HCT116 (cell line): Measurements from ENCODE around the gene RTL10. TPM values are rescaled to one million over a fixed set of nuclear protein-coding genes. Genes with fewer than 3 reads are reported as not detected.

Source experiments
- ATAC-seq: fragments of 200-7000 bp; cut with Tn5 transposase; 2 replicates; pipeline ENCODE4 v1.9.1; 2020; ENCODE audit warnings: mild to moderate bottlenecking, moderate library complexity
- BruUV-seq: library from RNA; stranded (reverse); fragments of 400-500 nt; replicated peaks from 2 replicates; lab custom pipeline; 2021; lab: Mats Ljungman, UMichigan
- CTCF ChIA-PET: fragments of 300-600 bp; sonication (Branson Sonifier 250); formaldehyde crosslinking; loops from one replicate; lab custom pipeline; 2021; ENCODE audit warnings: antibody characterized with exemption; lab: Charles Lee
- POLR2A ChIA-PET: fragments of 300-600, 350-600 bp; sonication (Branson Sonifier 250); formaldehyde crosslinking; loops from one replicate; lab custom pipeline; 2021; ENCODE audit warnings: antibody characterized with exemption; lab: Charles Lee
- RAD21 ChIA-PET, 2 experiments: fragments of 300-600 bp; sonication (Branson Sonifier 250); formaldehyde crosslinking; loops; one replicate each; lab custom pipeline; 2023; ENCODE audit warnings: low total read pairs in 2 of 2; ENCODE audit not compliant: uncharacterized antibody in 2 of 2, unreplicated experiment in 2 of 2, low non-redundant PET in 1 of 2; lab: Charles Lee
- DNase-seq: peaks from one replicate; pipeline ENCODE4 v3.0.0-alpha.2; 2010; ENCODE audit warnings: low read depth, low spot score
- H2AFZ ChIP-seq: fragments of 200-600 bp; shearing (Covaris generic), sonication (generic); 2 replicates; pipeline ENCODE4 v1.6.1; 2017; ENCODE audit warnings: low read depth, mixed run types, mixed read lengths, antibody characterized with exemption, low read length; ENCODE audit not compliant: poor library complexity, severe bottlenecking
- H3K27ac ChIP-seq: 2 replicates; pipeline ENCODE4 v1.5.1; 2012; ENCODE audit warnings: low read depth, low read length
- H3K27me3 ChIP-seq: fragments of 200-600 bp; sonication (generic); 2 replicates; pipeline ENCODE4 v1.6.1; 2016; ENCODE audit warnings: mixed run types, low read length, mixed read lengths; ENCODE audit not compliant: insufficient read depth
- H3K36me3 ChIP-seq, 2 experiments: fragments of 200-500 bp in 1 of 2; fragments of 200-600 bp in 1 of 2; sonication (Bioruptor generic) in 1 of 2; sonication (generic) in 1 of 2; 2 replicates each; pipeline versions ENCODE4 v1.5.1 to v1.6.1; 2014 to 2016; ENCODE audit warnings: low read length in 2 of 2, inconsistent platforms in 1 of 2, mixed read lengths in 1 of 2, mixed run types in 1 of 2; ENCODE audit not compliant: insufficient read depth in 2 of 2, control insufficient read depth in 1 of 2
- H3K4me1 ChIP-seq, 2 experiments: fragments of 200-600 bp in 1 of 2; sonication (generic) in 1 of 2; 2 replicates each; pipeline versions ENCODE4 v1.5.1 to v1.6.1; 2012 to 2017; ENCODE audit warnings: low read length in 2 of 2, inconsistent platforms in 1 of 2, mild to moderate bottlenecking in 1 of 2, mixed read lengths in 1 of 2, mixed run types in 1 of 2, moderate library complexity in 1 of 2; ENCODE audit not compliant: insufficient read depth in 2 of 2, control insufficient read depth in 1 of 2
- H3K4me2 ChIP-seq: fragments of 200-600 bp; sonication (generic); 2 replicates; pipeline ENCODE4 v1.6.1; 2017; ENCODE audit warnings: mixed run types, low read length, mixed read lengths
- H3K4me3 ChIP-seq, 2 experiments: fragments of 200-600 bp in 1 of 2; sonication (generic) in 1 of 2; replicated peaks in 1 of 2; 2 replicates each; pipeline ENCODE4 v1.5.1; 2011 to 2016; ENCODE audit warnings: low read length in 2 of 2, control low read depth in 1 of 2, low read depth in 1 of 2, mild to moderate bottlenecking in 1 of 2, mixed read lengths in 1 of 2, mixed run types in 1 of 2
- H3K79me2 ChIP-seq: fragments of 200-600 bp; sonication (generic); 2 replicates; pipeline ENCODE4 v1.6.1; 2017; ENCODE audit warnings: mild to moderate bottlenecking, mixed run types, low read length, moderate library complexity, mixed read lengths; ENCODE audit not compliant: insufficient read depth
- H3K9ac ChIP-seq: fragments of 200-600 bp; sonication (generic); 2 replicates; pipeline ENCODE4 v1.6.1; 2016; ENCODE audit warnings: low read length, mixed read lengths
- H3K9me2 ChIP-seq: fragments of 200-600 bp; sonication (generic), shearing (Covaris generic); 2 replicates; pipeline ENCODE4 v1.6.1; 2017; ENCODE audit warnings: mixed run types, mild to moderate bottlenecking, moderate library complexity; ENCODE audit not compliant: insufficient read depth
- H3K9me3 ChIP-seq, 2 experiments: fragments of 200-500 bp in 1 of 2; fragments of 200-600 bp in 1 of 2; sonication (Bioruptor generic) in 1 of 2; sonication (generic) in 1 of 2; 2 replicates each; pipeline ENCODE4 v1.6.1; 2014 to 2017; ENCODE audit warnings: low read length in 2 of 2, mixed read lengths in 2 of 2, inconsistent platforms in 1 of 2, low read depth in 1 of 2, mild to moderate bottlenecking in 1 of 2, mixed run types in 1 of 2, moderate library complexity in 1 of 2; ENCODE audit not compliant: control insufficient read depth in 1 of 2, insufficient read depth in 1 of 2
- H4K20me1 ChIP-seq: fragments of 200-600 bp; sonication (generic), shearing (Covaris generic); 2 replicates; pipeline ENCODE4 v1.6.1; 2017; ENCODE audit warnings: mixed run types, mild to moderate bottlenecking, moderate library complexity; ENCODE audit not compliant: insufficient read depth
- ELF1 ChIP-seq: IDR thresholded peaks from 2 replicates; pipeline ENCODE4 v1.6.1; 2012; ENCODE audit warnings: low read depth, borderline replicate concordance
- EZH2 ChIP-seq: fragments of 200-600 bp; sonication (generic); IDR thresholded peaks from 2 replicates; pipeline ENCODE4 v1.6.1; 2017; ENCODE audit warnings: antibody characterized with exemption, mixed run types
- EZH2phosphoT487 ChIP-seq: fragments of 200-600 bp; IDR thresholded peaks from 2 replicates; pipeline ENCODE4 v1.6.1; 2018; ENCODE audit warnings: antibody characterized with exemption, borderline replicate concordance
- JUND ChIP-seq: IDR thresholded peaks from 2 replicates; pipeline ENCODE4 v1.6.1; 2012
- RAD21 ChIP-seq: IDR thresholded peaks from 2 replicates; pipeline ENCODE4 v1.6.1; 2012; ENCODE audit warnings: low read depth, mild to moderate bottlenecking
- SP1 ChIP-seq: IDR thresholded peaks from 2 replicates; pipeline ENCODE4 v1.6.1; 2012; ENCODE audit warnings: low read depth
- SRF ChIP-seq: IDR thresholded peaks from 2 replicates; pipeline ENCODE4 v1.6.1; 2012; ENCODE audit warnings: low read depth
- TCF7L2 ChIP-seq: IDR thresholded peaks from 2 replicates; pipeline ENCODE4 v1.7.0; 2011; ENCODE audit warnings: borderline replicate concordance, inconsistent platforms; ENCODE audit not compliant: insufficient read depth, insufficient read length; ENCODE audit errors: extremely low read depth
- YY1 ChIP-seq: IDR thresholded peaks from 2 replicates; pipeline ENCODE4 v1.6.1; 2011; ENCODE audit warnings: low read length, low read depth, moderate library complexity, mild to moderate bottlenecking; ENCODE audit not compliant: insufficient replicate concordance; ENCODE audit errors: extremely low read depth
- ZFX ChIP-seq: fragments of 450-650 bp; IDR thresholded peaks from 2 replicates; pipeline ENCODE4 v1.6.1; 2017
- intact Hi-C: fragments of 100-400 bp; cut with micrococcal nuclease; formaldehyde crosslinking; loops from 2 replicates; pipeline ENCODE4 v1.10.0; 2022
- total RNA-seq: library from RNA; stranded (reverse); gene quantifications from one replicate; pipeline ENCODE4 v1.2.1, GENCODE V29; 2021; ENCODE audit not compliant: unreplicated experiment
- TF ChIP-seq, protein P1 (sequence below), 3 experiments: fragments of 200-600 bp in 1 of 3; sonication (generic) in 1 of 3; IDR thresholded peaks in 2 of 3; conservative IDR thresholded peaks in 1 of 3; 2 replicates each; pipeline ENCODE4 v1.5.1; 2012 to 2017; ENCODE audit warnings: low read depth in 2 of 3, low read length in 2 of 3, antibody characterized with exemption in 1 of 3, borderline replicate concordance in 1 of 3, control low read depth in 1 of 3, mild to moderate bottlenecking in 1 of 3, mixed read lengths in 1 of 3, mixed run types in 1 of 3, moderate library complexity in 1 of 3; ENCODE audit not compliant: insufficient read depth in 1 of 3

Gene RTL10
- total RNA-seq, 1 experiment from 2014 or later: 24.6 TPM

DNA sequence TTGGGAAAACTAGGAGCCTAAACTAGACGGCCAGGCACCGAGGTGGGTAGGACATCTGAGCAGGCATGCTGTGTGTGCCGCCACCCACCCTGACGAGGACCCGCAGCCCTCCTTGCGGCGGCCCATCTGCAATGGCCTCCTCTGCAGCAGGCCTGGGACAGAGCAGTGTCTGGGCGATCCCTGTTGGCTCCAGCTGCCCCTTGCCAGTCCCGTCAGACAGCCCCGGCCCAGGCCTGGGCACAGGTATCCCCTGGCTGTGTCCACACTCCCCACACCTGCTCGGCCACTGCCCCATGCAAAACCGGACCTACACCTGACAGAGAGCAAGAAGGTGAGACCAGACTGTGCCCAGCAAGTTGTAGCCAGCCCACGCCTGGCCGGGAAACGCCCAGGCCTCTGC is 38.7 kb upstream of the RTL10 start (continued):
- no peak for TF ChIP-seq YY1
- TF ChIP-seq SP1: no peak
- no peak for TF ChIP-seq ZFX
- no peak for TF ChIP-seq ELF1
- no peak for TF ChIP-seq TCF7L2
- no peak for TF ChIP-seq SRF
- no peak for TF ChIP-seq EZH2
- TF ChIP-seq RAD21: no peak

DNA sequence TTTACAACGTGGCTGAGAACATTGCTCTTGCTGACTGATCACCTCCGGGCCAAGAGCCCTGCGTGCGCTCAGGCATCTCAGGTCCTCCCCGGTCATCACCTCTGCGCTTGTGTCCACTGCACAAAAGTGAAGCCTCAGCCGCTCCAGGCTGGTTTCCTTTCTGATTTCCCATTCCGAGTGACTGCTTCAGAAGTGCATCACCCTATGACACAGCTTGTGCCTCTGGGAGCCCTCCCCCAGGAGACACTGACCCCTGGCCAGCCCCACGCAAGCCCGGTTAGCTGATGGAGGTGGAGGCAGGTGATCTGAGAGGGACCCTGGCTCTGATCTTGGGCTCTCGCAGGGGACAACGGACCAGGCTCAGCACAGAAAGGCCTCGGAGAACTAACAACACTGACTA is 38.3 kb upstream of the RTL10 start:
- Histone ChIP-seq H3K79me2 (no peaks in the 10 kb centered on the region), H3K4me2 (no peak overlapping the region), H3K36me3 (no peaks in the 10 kb centered on the region), H3K4me3 (no peak overlapping the region), H3K9me3 (no peaks in the 10 kb centered on the region), H4K20me1 (no peaks in the 10 kb centered on the region), H2AFZ (no peak overlapping the region), H3K27me3 (no peaks in the 10 kb centered on the region), H3K9me2 (no peaks in the 10 kb centered on the region), H3K4me1 (peaks cover 17 to 33% of the 10 kb centered on the region in 2 experiments), H3K27ac (no peak overlapping the region), H3K9ac (no peak overlapping the region)
- intact Hi-C loops: no loop called here
- ChIA-PET POLR2A (no interaction called here), CTCF (no interaction called here), RAD21 (no interaction called here)
- DNase-seq (no peak), ATAC-seq (no peak)
- no peak for TF ChIP-seq JUND
- TF ChIP-seq, protein P1, sequence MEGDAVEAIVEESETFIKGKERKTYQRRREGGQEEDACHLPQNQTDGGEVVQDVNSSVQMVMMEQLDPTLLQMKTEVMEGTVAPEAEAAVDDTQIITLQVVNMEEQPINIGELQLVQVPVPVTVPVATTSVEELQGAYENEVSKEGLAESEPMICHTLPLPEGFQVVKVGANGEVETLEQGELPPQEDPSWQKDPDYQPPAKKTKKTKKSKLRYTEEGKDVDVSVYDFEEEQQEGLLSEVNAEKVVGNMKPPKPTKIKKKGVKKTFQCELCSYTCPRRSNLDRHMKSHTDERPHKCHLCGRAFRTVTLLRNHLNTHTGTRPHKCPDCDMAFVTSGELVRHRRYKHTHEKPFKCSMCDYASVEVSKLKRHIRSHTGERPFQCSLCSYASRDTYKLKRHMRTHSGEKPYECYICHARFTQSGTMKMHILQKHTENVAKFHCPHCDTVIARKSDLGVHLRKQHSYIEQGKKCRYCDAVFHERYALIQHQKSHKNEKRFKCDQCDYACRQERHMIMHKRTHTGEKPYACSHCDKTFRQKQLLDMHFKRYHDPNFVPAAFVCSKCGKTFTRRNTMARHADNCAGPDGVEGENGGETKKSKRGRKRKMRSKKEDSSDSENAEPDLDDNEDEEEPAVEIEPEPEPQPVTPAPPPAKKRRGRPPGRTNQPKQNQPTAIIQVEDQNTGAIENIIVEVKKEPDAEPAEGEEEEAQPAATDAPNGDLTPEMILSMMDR (IDR thresholded peaks at IDR 0.05 in 2 of 3, conservative IDR thresholded peaks at IDR 0.05 in 1 of 3; ENCODE audit: borderline replicate concordance in 1 of 3, insufficient read depth in 1 of 3, low read depth in 2 of 3, low read length in 2 of 3): no peak
- no peak for TF ChIP-seq EZH2phosphoT487
- TF ChIP-seq ELF1: no peak
- no TSS peak for BruUV-seq
